Left kidney (tissue), 2 donors: ENCODE data around the gene MGMT. TPM values are rescaled to one million over a fixed set of nuclear protein-coding genes. Genes with fewer than 3 reads are reported as not detected.

Experiments used
- DNase-seq: peaks from one replicate; pipeline ENCODE4 v3.0.0-alpha.2; 2013
- polyA plus RNA-seq: library from polyadenylated mRNA; unstranded; fragments of 120-200 nt; gene quantifications from one replicate; pipeline ENCODE4 v1.2.1, GENCODE V29; 2013; ENCODE audit not compliant: insufficient read length

Gene MGMT
- polyA plus RNA-seq, 1 donor: 13.8 TPM

DNA sequence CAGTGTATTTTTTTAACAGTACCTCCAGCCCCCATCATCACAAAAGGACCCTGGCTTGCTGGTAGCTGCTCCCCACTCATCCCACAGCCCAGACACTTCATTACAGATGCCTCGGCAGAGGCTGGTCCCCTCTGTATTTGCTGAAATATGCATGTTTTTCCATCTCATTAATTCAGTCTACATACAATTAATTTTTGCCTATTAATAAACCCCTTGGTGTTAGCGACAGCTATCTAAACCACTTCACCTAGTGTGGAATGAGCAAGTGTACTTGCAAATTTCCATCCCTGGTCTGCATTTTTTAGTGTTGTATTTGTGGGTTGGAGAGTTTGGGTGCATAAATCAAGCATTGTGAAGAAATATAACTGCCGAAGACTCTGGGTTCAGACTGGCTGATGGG is 216.9 kb downstream of the MGMT start:
- DNase-seq: no peak

GRCh38 chr10:129685271-129685670 is 218.2 kb downstream of the MGMT start:
- no peak for DNase-seq

DNA sequence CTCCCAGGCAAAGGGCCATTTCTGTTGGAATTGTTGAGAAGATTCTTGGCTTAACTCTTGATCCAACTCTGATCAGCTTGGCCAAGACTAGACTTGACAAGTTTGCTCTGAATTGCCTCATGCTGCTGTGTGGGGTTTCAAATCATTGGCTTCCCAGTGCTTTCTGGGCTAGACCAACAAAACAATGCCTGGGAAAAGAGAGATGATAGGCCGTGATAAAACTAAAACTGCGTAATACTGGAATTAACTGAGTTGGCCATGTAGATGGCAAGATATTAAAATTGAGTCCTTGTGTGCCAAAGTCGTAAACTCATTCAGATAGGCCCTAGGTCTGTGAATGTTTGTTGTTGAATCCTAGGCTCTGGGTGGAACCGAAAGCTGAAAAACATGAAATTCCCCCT is 222.6 kb downstream of the MGMT start:
- DNase-seq: no peak

GRCh38 chr10:129690248-129691070 is 223.4 kb downstream of the MGMT start:
- no peak for DNase-seq

DNA sequence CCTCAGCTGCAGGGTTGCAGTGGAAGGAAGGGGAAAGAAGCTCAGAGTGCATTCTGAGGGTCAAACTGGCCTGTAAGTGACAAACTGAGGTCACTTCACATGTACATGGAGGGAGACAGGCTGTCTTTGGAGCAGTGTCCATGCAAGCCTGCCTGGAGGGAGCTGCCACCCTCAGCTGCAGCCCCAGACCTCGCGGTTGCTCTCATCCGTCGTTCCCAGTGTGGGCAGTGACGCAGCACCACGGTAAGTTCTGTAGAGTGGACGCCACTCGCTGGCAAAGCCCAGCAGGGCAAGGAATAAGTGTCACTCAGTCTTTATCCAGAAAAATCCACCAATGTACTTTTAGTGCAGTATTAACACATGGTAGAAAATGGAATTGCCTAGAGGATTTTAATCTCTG is 225.7 kb downstream of the MGMT start:
- DNase-seq: no peak

DNA sequence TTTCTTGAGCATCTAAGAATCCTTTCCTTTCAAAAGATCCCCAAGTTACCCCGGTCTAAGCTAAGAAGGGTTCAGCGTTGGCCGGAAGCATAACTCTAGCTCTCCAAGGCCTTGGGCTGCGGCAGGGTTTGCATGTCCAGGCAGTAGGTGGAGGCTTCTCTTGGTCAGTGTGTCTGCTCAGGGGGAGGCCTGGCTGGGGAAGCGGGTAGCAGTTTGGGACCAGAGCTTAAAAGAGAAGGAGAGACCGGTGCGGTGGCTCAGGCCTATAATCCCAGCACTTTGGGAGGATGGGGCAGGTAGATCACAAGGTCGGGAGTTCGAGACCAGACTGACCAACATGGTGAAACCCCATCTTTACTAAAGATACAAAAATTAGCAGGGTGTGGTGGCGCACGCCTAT is 226.3 kb downstream of the MGMT start:
- no peak for DNase-seq

DNA sequence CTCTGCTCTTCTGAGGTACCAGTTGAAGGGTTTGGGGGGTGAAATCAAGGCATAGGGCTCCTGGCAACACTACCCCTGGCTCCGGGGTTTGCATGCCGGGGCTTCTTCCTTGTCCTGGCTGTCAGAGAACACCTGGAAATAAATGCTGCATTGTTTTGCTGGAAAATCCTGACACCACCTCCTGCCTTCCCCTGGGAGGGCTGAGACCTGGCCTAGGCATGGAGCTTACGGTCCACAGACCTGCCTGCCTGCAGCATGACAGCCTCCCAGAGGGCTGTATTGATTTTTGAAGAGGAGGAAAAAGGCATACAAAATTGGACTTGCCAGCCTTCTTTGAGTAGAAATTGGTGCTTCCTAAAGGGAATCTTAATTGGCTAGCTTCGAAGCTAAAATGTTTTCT is 227.1 kb downstream of the MGMT start:
- no peak for DNase-seq

- peak; percentile 68 for DNase-seq
Observed at GRCh38 chr10:129694691-129695243, 227.7 kb downstream of the MGMT start.

- no peak for DNase-seq
Observed at GRCh38 chr10:129695671-129696070, 228.6 kb downstream of the MGMT start.

DNA sequence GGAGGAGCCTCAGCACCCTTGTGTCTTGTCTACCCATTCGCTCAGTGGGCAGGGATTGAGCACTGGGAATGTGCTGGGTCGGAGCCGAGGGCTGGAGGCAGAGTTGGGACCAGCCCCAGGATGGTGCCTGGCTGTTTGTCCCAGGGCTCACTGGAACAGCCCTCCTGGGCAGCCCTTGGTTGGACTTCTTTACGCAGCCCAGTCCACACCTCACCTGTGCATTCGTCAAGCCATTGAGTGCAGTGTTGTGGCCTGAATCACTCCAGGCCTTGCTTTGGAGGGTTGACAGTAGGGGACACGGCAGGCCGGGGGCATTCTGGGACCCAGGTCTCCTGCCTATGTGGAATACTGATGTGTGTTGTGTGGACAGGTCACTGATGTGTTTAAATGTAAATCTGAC is 229.6 kb downstream of the MGMT start:
- no peak for DNase-seq

DNA sequence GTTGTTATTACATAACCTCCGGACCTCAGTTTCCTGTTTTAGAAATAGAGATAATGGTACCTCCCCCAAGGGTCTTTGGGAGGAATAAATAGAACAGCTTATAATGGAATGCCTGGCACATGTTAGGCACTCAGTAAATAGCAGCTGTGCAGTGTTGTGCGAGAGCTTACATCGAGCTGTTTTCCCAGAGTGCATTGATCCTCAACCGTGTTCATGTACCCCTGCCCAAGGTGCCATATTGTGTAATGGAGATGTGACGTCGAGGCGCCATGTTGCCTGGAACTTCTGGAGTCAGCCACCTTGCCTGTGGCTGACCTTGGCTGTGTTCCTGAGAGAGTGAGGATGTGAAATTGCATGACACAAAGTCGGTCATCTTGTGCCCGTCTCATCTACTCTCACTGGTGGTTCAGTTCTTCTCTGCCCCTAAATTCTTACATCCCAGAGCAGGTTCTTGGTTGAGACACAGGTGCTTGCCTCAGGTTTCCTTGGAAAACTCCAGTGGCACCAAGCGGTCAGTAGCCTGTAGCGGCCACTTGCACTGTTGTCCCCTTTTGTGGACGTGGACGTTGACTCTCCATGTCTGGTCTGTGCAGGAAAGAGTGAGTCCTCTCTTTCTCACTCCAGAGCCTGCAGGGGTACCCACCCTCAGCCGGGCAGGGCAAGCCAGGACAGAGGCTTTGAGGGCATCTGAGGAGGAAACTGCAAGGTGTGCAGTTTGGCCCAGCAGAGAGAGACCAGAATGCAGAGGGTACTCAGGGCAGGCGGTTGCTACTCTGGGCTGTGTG is 230.6 kb downstream of the MGMT start:
- no peak for DNase-seq

DNA sequence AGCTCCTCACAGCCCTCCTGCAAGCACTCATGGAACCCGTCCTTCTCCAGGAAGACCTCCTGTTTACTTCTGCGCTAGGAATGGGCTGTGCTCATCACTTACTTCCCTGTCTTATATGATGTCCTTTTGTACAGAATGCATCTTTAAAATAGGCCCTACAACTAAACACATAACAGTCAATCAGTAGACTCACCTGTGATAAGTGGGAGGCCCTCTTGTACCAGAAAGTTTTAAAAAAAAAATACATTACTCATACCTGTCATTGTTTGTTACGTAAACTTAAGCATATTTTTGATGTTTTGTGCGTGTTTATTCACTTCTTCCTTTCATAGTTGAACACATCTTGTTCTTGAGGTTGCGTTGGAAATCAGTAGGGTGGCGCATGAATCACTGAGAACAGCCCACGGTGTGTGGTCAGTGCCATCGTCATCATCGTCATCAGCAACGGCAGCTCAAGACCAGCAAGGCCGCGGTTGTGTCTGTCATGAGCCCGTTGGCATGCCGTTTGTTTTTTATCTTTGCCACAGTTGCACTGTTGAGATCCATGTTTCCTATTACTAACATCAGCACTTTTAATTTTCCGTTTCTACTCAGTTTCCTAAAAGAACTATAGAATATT is 232.8 kb downstream of the MGMT start:
- DNase-seq: no peak

DNA sequence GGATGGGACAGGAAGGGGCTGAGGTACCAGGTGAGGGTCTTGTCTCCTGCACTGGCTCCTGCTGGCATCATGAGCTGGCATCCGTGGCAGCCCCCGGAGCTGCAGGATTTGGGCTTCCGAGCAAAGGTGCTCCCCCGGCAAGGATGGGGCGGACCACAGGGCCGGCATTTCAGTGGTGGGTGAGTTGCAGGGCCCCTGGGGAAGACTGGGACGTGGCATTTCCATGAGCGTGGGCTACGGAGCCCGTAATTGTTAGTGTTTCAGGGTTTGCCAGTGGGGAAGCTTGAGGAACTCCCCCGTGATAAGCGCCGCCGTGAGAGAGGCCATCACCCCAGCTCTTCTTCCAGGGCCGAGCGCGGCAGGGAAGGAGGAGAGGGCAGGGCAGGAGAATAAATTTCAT is 235.6 kb downstream of the MGMT start:
- no peak for DNase-seq

GRCh38 chr10:129703287-129704137 is 236.5 kb downstream of the MGMT start:
- no peak for DNase-seq

DNA sequence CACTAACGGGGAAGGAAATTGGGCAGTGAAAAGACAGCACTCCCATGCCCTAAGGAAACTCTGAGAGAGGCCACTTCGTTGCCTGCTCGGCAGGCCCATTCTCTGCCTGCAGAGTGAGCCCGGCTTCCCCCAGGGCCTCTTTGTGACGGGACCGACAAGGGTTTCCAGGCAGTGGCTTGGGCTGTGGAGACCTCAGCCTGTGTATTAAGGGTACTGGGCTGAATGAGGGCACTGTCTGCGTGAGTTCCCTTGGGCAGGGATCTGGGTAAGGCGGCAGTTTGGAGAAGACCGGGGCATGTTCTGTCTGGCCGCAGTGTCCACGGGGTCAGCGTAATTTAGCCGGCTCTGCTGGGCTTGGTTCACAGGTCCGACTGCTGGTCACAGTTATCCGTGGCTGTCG is 237.2 kb downstream of the MGMT start:
- no peak for DNase-seq

GRCh38 chr10:129704786-129705525 is 237.9 kb downstream of the MGMT start:
- no peak for DNase-seq

DNA sequence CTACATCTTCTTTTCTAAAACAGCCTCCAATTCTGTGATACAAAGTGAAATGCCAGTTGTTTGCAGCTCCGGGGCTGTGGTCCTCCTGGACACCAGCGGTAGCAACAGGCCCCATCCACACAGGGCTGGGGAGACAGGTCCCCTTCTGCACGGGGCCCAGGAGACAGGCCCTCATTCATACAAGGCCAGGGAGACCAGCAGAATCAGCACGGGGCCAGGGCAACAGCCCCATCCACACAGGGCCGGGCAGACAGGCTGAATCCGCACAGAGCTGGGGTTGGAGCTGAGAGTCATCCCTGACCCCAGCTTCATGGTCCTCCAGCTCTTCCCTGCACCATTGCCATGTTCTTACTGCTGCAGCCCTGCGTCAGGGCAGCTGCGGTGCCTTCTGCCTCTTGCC is 238.6 kb downstream of the MGMT start:
- DNase-seq: no peak

- DNase-seq: no peak
Observed at GRCh38 chr10:129706081-129706480, 239.0 kb downstream of the MGMT start.

DNA sequence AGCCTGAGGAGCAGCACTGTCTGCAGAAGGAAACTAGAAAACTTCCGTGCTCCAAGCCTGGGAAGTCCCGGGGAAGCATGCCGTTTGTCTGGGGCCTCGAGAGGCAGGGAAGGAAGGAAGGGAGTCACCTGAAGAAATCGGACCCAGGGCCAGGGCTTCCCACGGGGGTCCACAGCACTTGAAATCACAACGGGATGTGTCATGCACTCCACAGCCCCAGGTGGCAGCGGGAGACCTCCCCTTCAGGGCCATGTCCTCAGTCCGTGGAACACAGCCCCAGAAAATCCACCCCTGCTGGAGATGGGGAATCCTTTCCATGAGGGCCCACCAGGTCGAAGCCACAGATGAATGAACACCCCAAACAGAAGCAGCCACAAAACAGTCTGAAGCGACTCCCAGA is 239.5 kb downstream of the MGMT start:
- DNase-seq: no peak

GRCh38 chr10:129707406-129708388 is 240.7 kb downstream of the MGMT start:
- DNase-seq: no peak
